IgD-negative memory B cell (primary cell): Measurements from ENCODE around the gene PSTPIP1. TPM values are rescaled to one million over a fixed set of nuclear protein-coding genes. Genes with fewer than 3 reads are reported as not detected.

Experiments
- H3K27ac Mint-ChIP-seq, 3 donors: one replicate each; pipeline ENCODE4 v1.8.0; 2020 to 2022; ENCODE audit warnings: mild to moderate bottlenecking in 3 of 3, mixed read lengths in 3 of 3, moderate library complexity in 1 of 3
- H3K27me3 Mint-ChIP-seq: one replicate; pipeline ENCODE4 v1.8.0; 2021; ENCODE audit warnings: mixed read lengths
- H3K36me3 Mint-ChIP-seq: one replicate; pipeline ENCODE4 v1.8.0; 2020; ENCODE audit warnings: mild to moderate bottlenecking, mixed read lengths
- H3K4me1 Mint-ChIP-seq, 3 donors: one replicate each; pipeline ENCODE4 v1.8.0; 2020 to 2022; ENCODE audit warnings: mixed read lengths in 3 of 3, mild to moderate bottlenecking in 1 of 3
- H3K4me3 Mint-ChIP-seq, 4 donors: one replicate each; pipeline ENCODE4 v1.8.0; 2020 to 2022; ENCODE audit warnings: mild to moderate bottlenecking in 4 of 4, mixed read lengths in 4 of 4, moderate library complexity in 3 of 4
- H3K9me3 Mint-ChIP-seq, 3 donors: one replicate each; pipeline ENCODE4 v1.8.0; 2020 to 2021; ENCODE audit warnings: mixed read lengths in 3 of 3, mild to moderate bottlenecking in 1 of 3
- polyA plus RNA-seq: library from polyadenylated mRNA; unstranded; fragments of 300-500 nt; fragmentation: Illumina TruSeq; gene quantifications from one replicate; pipeline ENCODE4 v1.2.3, GENCODE V29; 2021

PSTPIP1 gene
- polyA plus RNA-seq, 1 donor from 2014 or later = 37.3 TPM

DNA sequence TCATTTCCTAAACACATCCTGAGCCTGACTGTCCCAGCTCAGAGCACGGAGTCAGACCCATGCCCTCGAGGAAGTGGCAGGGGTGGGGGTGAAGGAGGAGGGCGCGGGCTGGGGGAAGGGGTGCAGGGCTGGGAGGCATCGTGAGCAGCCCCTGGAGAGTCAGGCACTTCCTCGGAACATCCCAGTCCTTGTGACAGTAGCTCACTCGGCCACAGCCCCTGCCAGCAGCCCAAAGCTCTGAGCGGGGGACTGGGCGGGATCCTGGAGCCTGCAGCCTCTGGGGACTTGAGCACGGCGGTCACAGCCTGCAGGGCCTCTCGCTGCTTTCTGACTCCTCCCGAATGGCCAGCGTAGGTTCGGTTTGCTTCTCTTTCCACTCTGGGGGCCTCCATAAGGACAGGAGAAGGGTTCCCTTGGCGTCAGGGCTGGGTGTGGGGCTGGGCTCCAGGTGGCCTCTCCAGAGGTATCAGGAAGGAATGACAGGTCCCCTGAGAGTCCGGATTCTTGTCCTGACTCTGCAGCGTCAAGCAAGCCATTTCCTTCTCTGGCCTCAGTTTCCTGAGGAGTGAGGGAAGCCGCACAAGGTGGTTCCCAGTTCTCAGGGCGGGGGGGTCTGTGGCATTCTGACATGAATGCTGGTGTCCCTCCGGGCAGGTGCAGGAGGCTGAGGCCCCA is 20.9 kb downstream of the PSTPIP1 start:
- H3K4me3 Mint-ChIP-seq = peak overlapping the region in 1 of 4 donors; percentile 14
- peaks cover 29 to 42% (median 36%) of the 10 kb centered on the region in 3 donors for H3K4me1 Mint-ChIP-seq
- H3K9me3 Mint-ChIP-seq = no peaks in the 10 kb centered on the region
- peaks cover 2% of the 10 kb centered on the region for H3K36me3 Mint-ChIP-seq
- H3K27me3 Mint-ChIP-seq = no peaks in the 10 kb centered on the region
- H3K27ac Mint-ChIP-seq = peak overlapping the region in 1 of 3 donors; percentile 41

DNA sequence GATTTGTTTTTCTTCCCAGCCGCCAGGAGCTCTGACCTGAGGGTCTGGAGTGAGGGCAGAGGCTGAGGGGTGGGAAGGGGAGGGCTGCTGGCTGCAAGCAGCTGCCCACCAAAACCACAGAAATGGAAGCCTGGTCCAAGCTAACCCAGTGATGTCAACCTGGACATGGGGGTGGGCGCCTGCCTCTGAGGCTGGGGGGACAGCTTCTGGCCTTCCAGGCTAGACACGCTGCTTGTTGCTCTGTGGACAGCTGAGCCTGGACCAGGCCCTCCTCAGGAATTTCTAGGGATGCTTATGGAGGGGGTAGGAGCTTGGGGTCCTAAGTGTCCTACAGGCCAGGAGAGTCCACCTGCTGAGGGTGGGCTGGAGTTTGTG is 21.4 kb downstream of the PSTPIP1 start:
- H3K4me1 Mint-ChIP-seq = peaks cover 28 to 41% (median 33%) of the 10 kb centered on the region in 3 donors
- no peak overlapping the region for H3K27ac Mint-ChIP-seq
- H3K4me3 Mint-ChIP-seq = no peak overlapping the region
- H3K9me3 Mint-ChIP-seq = no peaks in the 10 kb centered on the region
- H3K36me3 Mint-ChIP-seq = peaks cover 2% of the 10 kb centered on the region
- no peaks in the 10 kb centered on the region for H3K27me3 Mint-ChIP-seq

DNA sequence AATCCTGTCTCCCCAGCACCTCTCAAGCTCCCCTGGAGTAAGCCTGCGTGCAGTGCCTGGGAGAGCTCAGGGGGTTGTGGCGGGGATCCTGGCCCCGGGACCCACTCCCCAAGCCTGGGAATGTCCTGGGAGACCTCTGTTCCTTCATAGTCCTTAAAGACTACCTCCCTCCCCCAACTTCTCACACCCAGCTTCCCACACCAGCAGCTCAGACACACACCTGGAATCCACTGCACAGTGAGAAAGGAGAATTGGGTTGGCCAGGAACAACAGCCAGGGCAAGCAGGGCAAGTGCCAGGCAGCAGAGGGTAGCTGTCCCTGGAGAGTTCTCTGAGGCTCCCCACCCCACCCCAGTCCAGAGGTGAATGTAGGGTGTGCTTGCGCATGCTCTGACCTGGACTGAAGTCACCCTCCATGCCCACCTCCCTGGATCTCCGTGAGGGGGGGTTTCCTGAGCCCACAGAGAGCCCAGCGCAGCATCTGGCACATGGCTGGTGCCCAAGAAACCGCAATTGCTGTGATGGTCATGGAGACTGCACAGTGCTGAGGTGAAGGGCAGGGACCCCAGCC is 22.2 kb downstream of the PSTPIP1 start:
- no peaks in the 10 kb centered on the region for H3K9me3 Mint-ChIP-seq
- no peak overlapping the region for H3K4me3 Mint-ChIP-seq
- H3K4me1 Mint-ChIP-seq = peaks cover 26 to 42% (median 28%) of the 10 kb centered on the region in 3 donors
- H3K27me3 Mint-ChIP-seq = no peaks in the 10 kb centered on the region
- no peak overlapping the region for H3K27ac Mint-ChIP-seq
- H3K36me3 Mint-ChIP-seq = peaks cover 2% of the 10 kb centered on the region

DNA sequence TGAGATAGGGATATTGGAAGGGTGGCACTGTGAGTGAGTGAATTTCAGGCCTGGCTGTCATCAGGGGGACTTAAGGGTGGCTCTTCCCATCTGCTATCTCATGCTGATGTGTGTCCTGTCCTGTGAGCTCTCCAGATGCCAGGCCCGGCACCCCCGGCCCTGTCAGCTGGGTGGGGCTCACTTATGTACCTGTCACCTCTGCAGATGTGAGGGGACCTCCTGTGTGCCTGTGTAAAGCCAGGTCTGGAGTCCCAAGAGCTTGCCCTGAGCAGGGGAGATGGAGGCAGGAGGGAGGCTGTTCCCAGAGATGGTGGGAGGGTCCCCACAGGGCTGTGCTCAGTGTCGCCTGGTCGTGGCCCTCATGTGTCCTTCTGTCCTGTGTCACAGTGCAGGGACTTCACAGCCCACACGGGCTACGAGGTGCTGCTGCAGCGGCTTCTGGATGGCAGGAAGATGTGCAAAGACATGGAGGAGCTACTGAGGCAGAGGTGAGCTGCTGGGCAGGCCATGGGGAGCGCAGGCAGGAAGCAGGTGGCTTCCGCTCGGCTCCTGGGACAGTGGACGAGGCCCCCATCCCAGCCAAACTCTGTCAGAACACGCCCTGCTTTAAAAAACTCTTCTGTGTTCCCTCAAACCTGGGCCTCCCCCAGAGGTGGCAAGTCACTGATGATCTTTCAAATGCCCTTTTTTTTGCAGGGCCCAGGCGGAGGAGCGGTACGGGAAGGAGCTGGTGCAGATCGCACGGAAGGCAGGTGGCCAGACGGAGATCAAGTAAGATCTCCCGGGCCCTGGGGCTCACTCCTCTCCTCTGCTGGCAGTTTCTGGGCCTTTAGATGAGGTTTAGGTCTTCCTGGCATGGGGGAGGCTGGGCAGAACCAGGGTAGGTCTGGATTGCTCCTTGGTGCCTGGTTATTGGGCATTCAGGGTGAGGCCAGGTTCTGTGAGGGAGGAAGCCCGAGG is 23.1 kb downstream of the PSTPIP1 start:
- H3K4me3 Mint-ChIP-seq = peak overlapping the region in 2 of 4 donors; percentile 48 to 67

DNA sequence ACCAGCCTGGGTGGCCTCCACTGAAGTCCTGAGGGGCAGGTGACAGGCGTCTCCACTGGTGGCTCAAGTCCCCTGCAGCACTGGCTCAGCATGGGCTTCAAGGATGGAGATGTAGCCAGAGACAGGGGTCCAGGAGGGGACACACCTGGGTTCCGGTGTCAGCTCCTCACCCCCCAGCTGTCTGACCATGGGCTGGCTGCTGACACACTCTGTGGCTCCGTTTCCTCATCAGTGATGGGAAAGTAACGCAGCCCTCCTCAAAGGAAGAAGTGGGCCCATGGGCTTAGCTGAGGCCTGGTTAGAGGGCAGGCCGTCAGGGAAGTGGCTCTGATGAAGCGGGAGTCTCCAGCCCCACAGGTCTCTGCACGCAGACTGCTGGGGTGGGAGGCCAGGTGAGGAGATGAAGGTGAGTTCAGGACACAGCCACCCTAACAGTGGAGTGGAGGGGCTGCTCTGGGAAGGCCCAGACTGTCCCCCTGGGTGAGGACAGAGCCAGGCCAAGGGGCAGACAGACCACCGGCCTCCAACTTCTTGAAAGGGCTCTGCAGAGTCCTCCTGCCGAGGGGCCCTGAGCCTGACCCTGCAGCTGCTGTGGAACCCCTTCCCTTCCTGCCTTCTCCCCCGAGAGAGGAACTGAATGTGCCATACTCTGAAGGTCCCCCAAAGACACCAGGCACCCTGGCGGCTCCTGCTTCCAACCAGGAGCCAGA is 24.0 kb downstream of the PSTPIP1 start:
- peak overlapping the region in 1 of 4 donors; percentile 67 for H3K4me3 Mint-ChIP-seq
- H3K27ac Mint-ChIP-seq = peak overlapping the region in 1 of 3 donors; percentile 13
- H3K4me1 Mint-ChIP-seq = peaks cover 14 to 28% (median 14%) of the 10 kb centered on the region in 3 donors
- peaks cover 2% of the 10 kb centered on the region for H3K36me3 Mint-ChIP-seq
- no peaks in the 10 kb centered on the region for H3K27me3 Mint-ChIP-seq
- no peaks in the 10 kb centered on the region for H3K9me3 Mint-ChIP-seq

More for the DNA sequence above, 23.1 kb downstream of the PSTPIP1 start:
- Mint-ChIP-seq H3K27me3 (no peaks in the 10 kb centered on the region), H3K4me1 (peaks cover 20 to 37% (median 23%) of the 10 kb centered on the region in 3 donors), H3K9me3 (no peaks in the 10 kb centered on the region), H3K27ac (peak overlapping the region in 1 of 3 donors; percentile 13), H3K36me3 (peaks cover 2% of the 10 kb centered on the region)

DNA sequence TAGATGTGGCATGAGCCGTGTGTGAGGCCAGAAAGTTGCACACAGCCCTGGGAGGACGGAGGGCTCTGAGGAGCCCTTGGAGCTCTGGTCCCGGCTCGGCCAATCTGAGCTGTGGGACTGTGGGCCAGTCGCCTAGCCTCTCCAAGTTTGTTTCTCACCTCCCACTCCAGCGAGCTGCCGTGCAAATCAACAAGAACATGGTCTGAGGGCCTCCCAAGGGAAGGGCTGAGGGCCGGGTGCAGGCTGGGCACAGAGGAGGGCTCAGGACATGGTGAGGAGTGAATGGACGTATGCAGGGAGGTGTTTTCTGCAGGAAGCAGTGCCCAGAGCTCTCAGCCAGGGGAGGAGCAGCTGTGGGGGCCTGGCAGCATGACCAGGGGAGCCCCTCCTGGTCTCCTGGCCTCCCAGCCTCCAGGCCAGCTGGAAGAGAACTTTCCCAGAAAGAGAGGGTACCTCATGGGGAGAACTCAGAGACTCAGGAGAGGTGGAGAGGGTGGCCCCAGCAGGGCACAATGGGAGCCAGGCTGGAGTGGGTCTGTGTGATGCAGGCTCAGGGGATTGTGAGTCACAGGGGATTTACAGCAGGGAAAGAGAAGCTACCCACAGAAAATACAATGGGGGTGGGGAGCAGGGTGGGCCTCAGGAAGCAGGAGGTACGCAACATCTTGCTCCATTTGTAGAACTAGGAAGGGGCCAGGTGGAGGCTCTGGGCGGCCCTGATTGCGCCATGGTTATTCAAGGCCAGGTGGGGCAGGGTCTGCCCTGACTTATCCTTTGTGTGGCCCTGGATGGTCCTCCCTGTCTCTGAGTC is 24.8 kb downstream of the PSTPIP1 start:
- Mint-ChIP-seq H3K27me3 (no peaks in the 10 kb centered on the region), H3K27ac (peak overlapping the region in 1 of 3 donors; percentile 47), H3K36me3 (peaks cover 2% of the 10 kb centered on the region), H3K4me1 (peaks cover 6 to 24% (median 9%) of the 10 kb centered on the region in 3 donors), H3K9me3 (no peaks in the 10 kb centered on the region), H3K4me3 (peak overlapping the region in 1 of 4 donors; percentile 45)

DNA sequence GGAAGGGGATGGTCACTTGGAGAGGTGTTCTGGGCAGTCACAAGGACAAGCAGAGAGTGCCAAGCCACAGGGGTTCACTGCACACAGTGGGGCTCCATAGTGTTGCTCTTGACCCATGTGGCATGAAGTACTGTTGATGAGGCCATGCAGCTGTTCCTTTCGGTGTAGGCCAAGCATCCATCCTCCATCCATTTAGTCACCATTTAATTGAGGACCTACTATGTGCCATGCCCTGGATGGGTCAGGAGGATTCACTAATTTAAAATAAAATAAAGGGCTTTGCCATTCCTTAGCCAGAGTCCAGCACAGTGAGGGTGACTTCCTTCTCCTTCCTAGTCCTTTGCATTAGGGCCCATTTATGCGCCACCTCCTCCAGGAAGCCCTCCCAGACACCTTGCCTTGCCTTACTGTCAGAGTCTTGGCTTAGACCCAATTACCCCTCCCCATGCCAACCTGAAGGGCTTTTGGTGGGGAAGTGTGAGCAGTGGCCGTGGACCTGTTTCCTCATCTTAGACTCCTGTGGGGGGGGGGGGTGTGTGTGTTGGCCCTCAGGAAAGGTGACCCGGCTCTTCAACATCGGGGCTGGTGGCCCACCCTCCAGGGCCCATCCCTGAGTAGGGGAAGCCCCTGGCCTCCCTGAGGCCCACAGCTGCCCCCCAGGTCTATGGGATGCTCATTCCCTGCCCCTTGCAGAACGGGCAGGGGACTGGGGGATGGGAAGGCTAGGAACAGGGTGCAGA is 25.6 kb downstream of the PSTPIP1 start:
- H3K27me3 Mint-ChIP-seq = no peaks in the 10 kb centered on the region

DNA sequence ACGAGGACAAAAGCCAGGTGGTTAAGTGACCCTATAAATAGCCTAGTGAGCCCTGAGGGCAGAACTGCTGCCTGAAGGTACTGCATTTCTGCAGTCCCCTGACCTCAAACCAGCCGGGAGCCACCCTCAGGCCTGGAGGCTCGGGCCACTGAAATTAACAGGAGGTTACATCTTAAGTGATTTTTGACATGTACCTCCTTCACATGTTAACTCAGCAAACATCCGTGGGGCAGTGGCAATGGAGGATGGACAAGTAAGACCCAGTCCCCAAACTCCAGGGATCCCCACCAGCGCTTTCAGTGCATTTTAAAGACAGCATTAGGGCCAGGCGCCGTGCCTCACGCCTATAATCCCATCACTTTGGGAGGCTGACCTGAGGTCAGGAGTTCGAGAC is 26.2 kb downstream of the PSTPIP1 start:
- Mint-ChIP-seq H3K27ac (no peak overlapping the region), H3K36me3 (peaks cover 2% of the 10 kb centered on the region)

More for the DNA sequence above, 25.6 kb downstream of the PSTPIP1 start:
- Mint-ChIP-seq H3K4me3 (peak overlapping the region in 1 of 4 donors; percentile 45), H3K4me1 (peaks cover 0 to 17% (median 6%) of the 10 kb centered on the region in 3 donors), H3K36me3 (peaks cover 2% of the 10 kb centered on the region), H3K27ac (no peak overlapping the region), H3K9me3 (no peaks in the 10 kb centered on the region)

DNA sequence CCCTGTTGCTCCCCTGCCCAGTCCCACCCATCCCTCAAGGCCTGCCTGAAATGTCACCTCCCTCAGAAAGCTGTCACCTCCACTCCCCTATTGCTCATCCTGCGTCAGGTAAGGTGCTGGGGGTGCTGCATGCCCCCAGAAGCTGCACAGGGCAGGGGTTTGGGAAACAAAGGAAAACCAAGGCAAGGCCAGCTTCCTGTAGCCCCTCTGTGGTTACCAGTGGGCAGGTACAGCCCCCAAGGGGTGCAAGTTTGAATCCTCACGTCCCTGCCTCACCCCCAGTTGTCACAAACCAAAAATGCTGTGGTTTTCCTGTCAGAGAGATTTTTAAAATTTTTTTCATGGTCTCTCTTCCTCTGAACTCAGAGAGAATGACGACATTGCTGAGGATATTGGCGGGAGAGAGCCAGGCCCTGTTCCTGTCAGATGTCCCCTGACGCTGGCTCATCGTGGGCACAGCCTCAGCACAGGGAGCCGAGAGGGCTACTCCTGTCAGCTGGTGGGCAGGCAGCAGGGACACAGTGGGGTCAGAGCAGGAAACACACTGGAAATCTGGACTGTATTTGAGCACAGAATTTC is 27.0 kb downstream of the PSTPIP1 start:
- Mint-ChIP-seq H3K27ac (peak overlapping the region in 2 of 3 donors; percentile 53 to 96), H3K4me1 (peaks cover 0 to 17% (median 6%) of the 10 kb centered on the region in 3 donors), H3K27me3 (no peaks in the 10 kb centered on the region), H3K4me3 (peak overlapping the region in 1 of 4 donors; percentile 8), H3K9me3 (no peaks in the 10 kb centered on the region), H3K36me3 (peaks cover 2% of the 10 kb centered on the region)

More for the DNA sequence above, 26.2 kb downstream of the PSTPIP1 start:
- Mint-ChIP-seq H3K4me3 (no peak overlapping the region), H3K4me1 (peaks cover 0 to 17% (median 6%) of the 10 kb centered on the region in 3 donors), H3K27me3 (no peaks in the 10 kb centered on the region), H3K9me3 (no peaks in the 10 kb centered on the region)

DNA sequence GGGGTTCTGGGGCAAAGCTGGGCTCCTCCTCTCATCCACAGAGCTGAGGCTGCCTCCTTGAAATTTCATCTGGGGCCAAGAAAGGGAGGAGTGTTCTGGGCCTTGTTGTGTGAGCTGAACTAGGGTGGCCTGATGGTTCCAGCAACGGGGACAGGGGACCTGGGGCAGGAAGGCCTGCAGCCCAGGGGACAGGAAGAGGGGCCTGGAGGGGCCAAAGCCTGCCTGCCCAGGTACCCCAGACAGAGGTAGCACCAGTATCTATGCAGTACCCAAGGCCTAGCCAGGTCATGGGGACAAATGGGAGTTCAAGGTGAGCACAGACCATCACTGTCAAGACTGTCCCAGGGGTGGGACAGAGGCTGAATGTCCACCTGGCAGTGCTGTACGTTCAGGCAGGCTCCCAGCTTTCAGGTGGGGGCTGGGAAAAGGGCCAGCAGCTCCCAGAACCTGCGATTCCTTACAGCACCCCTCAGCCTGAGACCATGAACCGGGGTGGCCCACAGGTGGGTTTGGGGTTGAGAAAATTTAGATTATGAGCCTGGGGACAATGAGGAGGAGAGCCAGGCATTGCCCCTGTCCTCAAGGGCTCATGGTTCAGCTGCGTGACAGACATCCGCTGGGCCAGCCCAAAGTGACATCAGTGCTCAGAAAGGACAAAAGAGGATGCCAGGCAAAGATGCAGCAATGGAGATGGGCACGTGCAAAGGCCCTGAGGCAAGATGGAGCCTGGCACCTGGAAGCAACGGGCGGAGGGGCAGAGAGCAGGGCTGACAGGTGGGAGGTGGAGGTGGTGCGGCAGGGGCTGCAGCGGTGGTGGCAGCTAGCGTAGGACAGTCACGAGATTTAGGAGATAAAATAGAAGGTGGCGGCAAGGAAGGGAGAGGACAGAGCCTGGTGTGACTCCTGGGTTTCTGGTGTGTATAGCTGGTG is 28.0 kb downstream of the PSTPIP1 start:
- peaks cover 2% of the 10 kb centered on the region for H3K36me3 Mint-ChIP-seq

DNA sequence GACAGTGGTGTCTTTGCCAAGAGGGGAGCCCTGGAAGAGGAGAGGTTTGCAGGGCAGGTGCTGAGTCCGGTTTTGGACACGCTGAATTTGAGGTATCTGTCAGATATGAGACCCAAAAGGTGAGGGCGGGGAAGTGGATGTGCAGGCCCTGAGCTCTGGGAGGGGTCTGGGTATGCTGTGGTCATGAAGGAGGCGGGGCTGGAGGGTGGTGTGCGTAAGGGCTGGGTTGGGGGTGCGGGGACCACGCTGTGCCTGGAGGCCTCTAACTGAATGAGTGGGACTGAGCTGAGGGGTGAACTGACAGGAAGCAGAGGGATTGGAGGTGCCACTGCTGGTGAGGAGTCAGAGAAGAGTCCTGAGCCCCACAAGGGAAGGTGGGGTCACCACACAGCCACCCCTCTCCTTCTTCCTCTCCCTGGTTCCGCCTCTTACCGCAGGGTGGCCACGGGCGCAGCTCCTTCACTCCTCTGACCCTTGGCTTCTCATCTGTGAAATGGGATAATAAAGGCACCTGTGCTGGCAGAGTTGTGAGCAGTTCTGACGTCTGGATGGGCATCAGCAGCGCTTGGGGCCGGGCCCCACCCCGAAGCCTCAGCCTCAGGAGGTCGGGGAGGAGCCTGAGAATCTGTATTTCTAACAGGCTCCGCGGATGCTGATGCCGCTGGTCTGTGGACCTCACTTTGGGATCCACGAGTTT is 28.8 kb downstream of the PSTPIP1 start:
- Mint-ChIP-seq H3K4me1 (peaks cover 0 to 17% (median 6%) of the 10 kb centered on the region in 3 donors), H3K4me3 (no peak overlapping the region), H3K27ac (peak overlapping the region in 1 of 3 donors; percentile 6), H3K27me3 (no peaks in the 10 kb centered on the region), H3K9me3 (no peaks in the 10 kb centered on the region), H3K36me3 (peaks cover 2% of the 10 kb centered on the region)

More for the DNA sequence above, 28.0 kb downstream of the PSTPIP1 start:
- no peaks in the 10 kb centered on the region for H3K27me3 Mint-ChIP-seq
- peak overlapping the region in 1 of 3 donors; percentile 84 for H3K27ac Mint-ChIP-seq
- H3K4me1 Mint-ChIP-seq = peaks cover 0 to 17% (median 6%) of the 10 kb centered on the region in 3 donors
- H3K4me3 Mint-ChIP-seq = peak overlapping the region in 1 of 4 donors; percentile 23
- H3K9me3 Mint-ChIP-seq = no peaks in the 10 kb centered on the region
